Activated CD8-positive, alpha-beta memory T cell treated with anti-CD3 and anti-CD28 coated beads for 36 hours (primary cell): ENCODE measurements around the gene ZNF507. TPM values are rescaled to one million over a fixed set of nuclear protein-coding genes. Genes with fewer than 3 reads are reported as not detected.

Experiments
- CTCF ChIA-PET: fragments of 350-600 bp; sonication (Branson Sonifier 250); formaldehyde crosslinking; loops from one replicate; lab custom pipeline; 2021; ENCODE audit warnings: antibody characterized with exemption; lab: Charles Lee
- POLR2A ChIA-PET: fragments of 350-600 bp; sonication (Branson Sonifier 250); formaldehyde crosslinking; loops from one replicate; lab custom pipeline; 2021; ENCODE audit warnings: antibody characterized with exemption; lab: Charles Lee
- total RNA-seq, 2 experiments: library from RNA; stranded (reverse); gene quantifications; one replicate each; pipeline ENCODE4 v1.2.3, GENCODE V29; 2021

The ZNF507 gene
- total RNA-seq, 2 experiments from 2014 or later = 26.6 to 28.8 TPM

- CTCF ChIA-PET = interaction anchor here (0.9 kb wide), 1 partner anchor 232 kb away, joined by 3 read pairs; no protein-coding TSS in a partner anchor
- POLR2A ChIA-PET = no interaction called here
Measured at GRCh38 chr19:32337084-32337808, 8.2 kb upstream of the ZNF507 start.

GRCh38 chr19:32339423-32339822 lies 6.0 kb upstream of the ZNF507 start:
- CTCF ChIA-PET = interaction anchor here (0.7 to 1.2 kb wide), 2 partner anchors 24 to 185 kb away, joined by 3 to 6 read pairs; no protein-coding TSS in a partner anchor
- POLR2A ChIA-PET = no interaction called here

GRCh38 chr19:32339988-32340874 lies 5.2 kb upstream of the ZNF507 start:
- POLR2A ChIA-PET = no interaction called here
- CTCF ChIA-PET = interaction anchor here (0.5 to 1.6 kb wide), 6 partner anchors 23 to 347 kb away, joined by 3 to 6 read pairs (median 3); no protein-coding TSS in a partner anchor

- ChIA-PET CTCF (no interaction called here), POLR2A (no interaction called here)
Measured at GRCh38 chr19:32342695-32343094, 2.7 kb upstream of the ZNF507 start.

GRCh38 chr19:32343550-32344262 lies 1.7 kb upstream of the ZNF507 start:
- ChIA-PET POLR2A (no interaction called here), CTCF (no interaction called here)

GRCh38 chr19:32346901-32347300 lies 1.5 kb downstream of the ZNF507 start:
- POLR2A ChIA-PET = no interaction called here

GRCh38 chr19:32347573-32347972 lies 2.2 kb downstream of the ZNF507 start:
- POLR2A ChIA-PET = no interaction called here
- CTCF ChIA-PET = no interaction called here

More at GRCh38 chr19:32346901-32347300, 1.5 kb downstream of the ZNF507 start:
- CTCF ChIA-PET = no interaction called here

GRCh38 chr19:32349051-32349450 lies 3.6 kb downstream of the ZNF507 start:
- CTCF ChIA-PET = no interaction called here
- POLR2A ChIA-PET = interaction anchor here (0.6 kb wide), 1 partner anchor 245 kb away, joined by 3 read pairs; no protein-coding TSS in a partner anchor

- ChIA-PET POLR2A (no interaction called here), CTCF (no interaction called here)
Measured at GRCh38 chr19:32349724-32350470, 4.5 kb downstream of the ZNF507 start.

DNA sequence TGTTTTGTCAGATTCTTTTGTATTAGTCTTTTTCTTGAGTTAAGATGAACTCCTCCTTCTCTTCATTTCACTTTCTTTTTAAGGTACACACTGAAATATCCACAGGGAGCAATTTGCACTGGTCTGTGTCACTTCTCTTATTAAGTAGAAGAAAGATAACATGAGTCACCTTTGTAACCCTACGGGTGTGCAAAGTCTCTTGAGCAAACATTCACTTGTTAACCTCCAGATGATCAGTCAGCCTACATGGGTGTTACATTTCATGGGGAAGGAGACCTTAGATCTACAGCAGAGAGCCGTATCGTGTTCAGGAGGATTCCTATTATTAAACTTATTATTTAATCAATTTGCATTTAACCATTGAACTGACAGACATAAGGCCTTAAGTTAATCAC lies 5.1 kb downstream of the ZNF507 start:
- POLR2A ChIA-PET = no interaction called here
- CTCF ChIA-PET = interaction anchor here (0.7 kb wide), 1 partner anchor 249 kb away, joined by 3 read pairs; no protein-coding TSS in a partner anchor

DNA sequence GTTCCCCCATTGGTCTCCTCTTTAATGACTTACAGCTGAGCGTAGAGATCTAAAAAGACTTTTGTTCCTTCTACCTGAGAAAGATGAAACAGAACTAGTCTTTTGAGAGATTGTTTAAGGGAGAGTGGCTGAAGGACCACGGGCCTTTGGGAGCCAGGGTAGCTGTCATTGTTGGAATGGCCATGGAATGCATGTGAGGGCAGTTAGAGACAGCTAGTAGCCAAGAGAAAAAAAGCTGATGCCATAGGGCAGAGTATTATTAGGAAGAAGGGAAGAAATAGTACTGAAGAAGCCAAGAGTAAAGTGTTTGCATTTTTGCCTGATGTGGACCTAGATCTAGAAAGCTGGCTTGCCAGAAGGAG lies 5.6 kb downstream of the ZNF507 start:
- POLR2A ChIA-PET = no interaction called here
- CTCF ChIA-PET = interaction anchor here (0.7 kb wide), 1 partner anchor 249 kb away, joined by 3 read pairs; no protein-coding TSS in a partner anchor

- ChIA-PET POLR2A (no interaction called here), CTCF (interaction anchor here (0.6 to 0.7 kb wide), 2 partner anchors 53 to 162 kb away, joined by 4 to 5 read pairs; partner anchors contain the start of gene DPY19L3)
Measured at GRCh38 chr19:32352241-32352630, 6.8 kb downstream of the ZNF507 start.

DNA sequence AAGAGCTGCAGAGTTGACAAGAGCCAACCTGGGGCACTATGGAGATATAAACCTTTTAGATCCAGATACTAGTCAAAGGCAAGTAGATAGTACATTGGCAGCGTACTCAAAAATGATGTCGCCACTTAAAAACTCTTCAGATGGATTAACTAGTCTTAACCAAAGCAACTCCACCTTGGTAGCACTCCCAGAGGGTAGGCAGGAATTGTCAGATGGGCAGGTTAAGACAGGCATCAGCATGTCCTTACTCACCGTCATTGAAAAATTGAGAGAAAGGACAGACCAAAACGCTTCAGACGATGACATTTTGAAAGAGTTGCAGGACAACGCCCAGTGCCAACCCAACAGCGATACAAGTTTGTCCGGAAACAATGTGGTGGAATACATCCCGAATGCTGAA lies 8.9 kb downstream of the ZNF507 start:
- ChIA-PET POLR2A (no interaction called here), CTCF (no interaction called here)

GRCh38 chr19:32355309-32355708 lies 9.9 kb downstream of the ZNF507 start:
- CTCF ChIA-PET = no interaction called here
- POLR2A ChIA-PET = no interaction called here

DNA sequence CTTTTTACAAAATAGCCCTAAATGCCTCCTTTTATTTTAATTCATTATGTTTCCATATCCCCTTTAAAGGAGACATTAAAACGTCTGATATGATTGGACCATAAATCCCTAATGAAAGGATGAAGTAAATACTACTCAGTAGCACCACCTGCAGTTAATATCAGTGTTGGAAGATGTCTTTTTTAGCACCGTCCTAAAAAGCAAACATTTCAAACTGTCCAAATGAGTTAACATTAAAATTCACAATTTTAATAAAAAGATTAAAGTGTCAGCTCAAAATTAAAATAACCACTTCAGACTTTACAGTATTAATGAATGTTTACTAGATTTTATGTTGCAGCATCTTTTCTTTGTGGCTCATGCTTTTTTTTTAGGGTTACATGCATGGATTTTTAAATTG lies 12.3 kb downstream of the ZNF507 start:
- CTCF ChIA-PET = no interaction called here
- POLR2A ChIA-PET = no interaction called here

GRCh38 chr19:32358321-32358720 lies 12.9 kb downstream of the ZNF507 start:
- CTCF ChIA-PET = no interaction called here
- POLR2A ChIA-PET = no interaction called here

DNA sequence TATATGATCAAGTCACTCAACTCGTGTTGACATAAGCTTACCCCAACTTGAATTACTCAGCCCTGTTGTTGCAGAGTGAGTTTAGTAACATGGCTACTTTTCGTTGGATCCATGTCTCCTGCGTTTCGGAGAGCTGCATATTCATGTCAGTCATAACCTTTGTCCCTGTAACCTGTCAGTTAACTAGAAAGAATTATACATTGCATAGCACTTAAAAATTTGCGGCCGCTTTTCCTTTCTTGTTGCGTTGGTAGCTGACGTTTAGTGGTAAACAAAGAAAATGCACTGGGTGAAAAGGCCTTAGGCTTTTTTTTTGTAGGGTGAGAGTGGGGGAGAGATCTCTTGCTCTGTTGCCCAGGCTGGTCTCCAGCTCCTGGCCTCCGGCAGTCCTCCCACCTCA lies 14.2 kb downstream of the ZNF507 start:
- ChIA-PET CTCF (interaction anchor here (0.9 kb wide), 1 partner anchor 210 kb away, joined by 3 read pairs; no protein-coding TSS in a partner anchor), POLR2A (no interaction called here)

DNA sequence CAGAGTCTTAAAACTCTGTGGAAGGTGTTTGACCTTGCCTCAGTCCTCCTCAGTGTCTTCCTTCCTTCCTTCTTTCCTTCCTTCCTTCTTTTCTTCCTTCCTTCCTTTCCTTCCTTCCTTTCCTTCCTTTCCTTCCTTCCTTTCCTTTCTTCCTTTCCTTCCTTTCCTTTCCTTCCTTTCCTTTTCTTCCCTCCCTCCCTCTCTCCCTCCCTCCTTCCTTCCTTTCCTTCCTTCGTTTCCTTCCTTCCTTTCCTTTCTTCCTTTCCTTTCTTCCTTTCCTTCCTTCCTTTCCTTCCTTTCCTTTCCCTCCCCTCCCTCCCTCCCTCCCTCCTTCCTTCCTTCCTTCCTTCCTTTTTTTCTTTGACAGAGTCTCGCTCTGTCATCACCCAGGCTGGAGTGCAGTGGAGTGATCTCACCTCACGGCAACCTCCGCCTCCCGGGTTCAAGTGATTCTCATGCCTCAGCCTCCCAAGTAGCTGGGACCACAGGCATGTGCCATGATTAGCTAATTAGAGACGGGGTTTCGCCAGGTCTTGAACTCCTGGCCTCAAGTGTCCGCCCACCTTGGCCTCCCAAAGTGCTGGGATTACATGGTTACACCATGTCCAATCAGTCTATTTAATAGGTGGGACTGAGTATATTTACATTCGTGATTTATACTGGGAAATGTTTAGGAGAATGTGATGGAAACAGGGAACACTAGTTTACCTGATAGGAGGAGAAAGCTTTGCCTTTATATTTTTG lies 16.3 kb downstream of the ZNF507 start:
- POLR2A ChIA-PET = no interaction called here
- CTCF ChIA-PET = no interaction called here
